GM10266 (cell line): ENCODE measurements around the gene SNX32.

Source experiments
- DNase-seq: peaks from one replicate; pipeline ENCODE4 v3.0.0; 2012; ENCODE audit errors: extremely low spot score
- TF ChIP-seq, protein P1 (sequence below): IDR thresholded peaks from 2 replicates; pipeline ENCODE4 v1.5.1; 2012; ENCODE audit warnings: mild to moderate bottlenecking, low read depth; ENCODE audit not compliant: control insufficient read depth, insufficient read depth; ENCODE audit errors: missing control alignments

The SNX32 gene

GRCh38 chr11:65868907-65869306, 35.1 kb downstream of the SNX32 start:
- TF ChIP-seq, protein P1, sequence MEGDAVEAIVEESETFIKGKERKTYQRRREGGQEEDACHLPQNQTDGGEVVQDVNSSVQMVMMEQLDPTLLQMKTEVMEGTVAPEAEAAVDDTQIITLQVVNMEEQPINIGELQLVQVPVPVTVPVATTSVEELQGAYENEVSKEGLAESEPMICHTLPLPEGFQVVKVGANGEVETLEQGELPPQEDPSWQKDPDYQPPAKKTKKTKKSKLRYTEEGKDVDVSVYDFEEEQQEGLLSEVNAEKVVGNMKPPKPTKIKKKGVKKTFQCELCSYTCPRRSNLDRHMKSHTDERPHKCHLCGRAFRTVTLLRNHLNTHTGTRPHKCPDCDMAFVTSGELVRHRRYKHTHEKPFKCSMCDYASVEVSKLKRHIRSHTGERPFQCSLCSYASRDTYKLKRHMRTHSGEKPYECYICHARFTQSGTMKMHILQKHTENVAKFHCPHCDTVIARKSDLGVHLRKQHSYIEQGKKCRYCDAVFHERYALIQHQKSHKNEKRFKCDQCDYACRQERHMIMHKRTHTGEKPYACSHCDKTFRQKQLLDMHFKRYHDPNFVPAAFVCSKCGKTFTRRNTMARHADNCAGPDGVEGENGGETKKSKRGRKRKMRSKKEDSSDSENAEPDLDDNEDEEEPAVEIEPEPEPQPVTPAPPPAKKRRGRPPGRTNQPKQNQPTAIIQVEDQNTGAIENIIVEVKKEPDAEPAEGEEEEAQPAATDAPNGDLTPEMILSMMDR, result no peak
- DNase-seq, result no peak

- TF ChIP-seq, protein P1, result no peak
- DNase-seq, result no peak
These were observed 36.0 kb downstream of the SNX32 start for GRCh38 chr11:65869643-65870306.

GRCh38 chr11:65870307-65870658, 36.5 kb downstream of the SNX32 start:
- TF ChIP-seq, protein P1, result no peak
- DNase-seq, result no peak

DNA sequence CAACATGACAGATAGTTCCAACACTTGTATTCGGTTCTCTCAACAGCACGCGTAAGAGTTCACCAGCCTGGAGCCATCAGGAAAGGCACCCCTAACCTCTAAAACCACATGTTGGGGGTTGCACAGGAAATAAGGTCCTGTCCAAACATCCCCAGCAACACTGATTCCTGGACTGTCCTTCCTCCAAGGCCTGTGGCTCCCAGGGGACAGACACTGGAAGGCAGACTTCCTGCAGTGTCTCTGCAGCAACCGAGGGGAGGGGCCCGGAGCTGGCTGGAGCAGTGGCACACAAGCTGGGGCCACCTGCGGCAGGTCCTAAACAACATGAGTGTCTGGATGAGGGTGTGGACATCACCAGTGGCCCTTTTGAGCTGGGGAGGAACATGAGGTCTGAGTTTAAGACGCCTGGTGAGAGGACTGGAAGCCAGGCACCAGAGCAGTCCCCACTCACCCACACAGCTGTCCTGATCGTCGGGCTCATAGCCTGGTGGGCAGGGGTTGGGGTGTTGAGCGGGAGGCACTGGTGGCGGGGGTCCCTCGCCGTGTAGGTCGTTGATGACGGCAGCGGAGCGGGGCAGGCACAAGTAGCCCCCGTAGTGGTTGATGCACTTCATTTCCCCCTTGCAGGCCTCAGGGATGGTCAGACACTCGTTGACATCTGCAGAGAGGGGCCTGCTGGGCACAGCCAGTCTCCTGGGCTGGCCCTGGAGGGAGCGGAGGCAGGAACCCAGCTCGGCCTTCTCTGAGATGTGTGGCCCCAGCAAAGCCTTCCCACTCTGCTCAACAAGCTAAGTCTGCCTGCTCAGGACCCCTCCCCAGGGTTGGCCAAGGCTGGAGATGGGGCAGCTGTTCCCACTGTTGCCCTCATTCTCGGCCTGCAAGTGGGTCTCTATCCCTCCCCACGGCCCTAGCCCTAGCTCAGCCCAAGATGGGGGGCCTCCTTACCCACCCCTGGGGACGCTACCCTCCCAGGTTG, 37.2 kb downstream of the SNX32 start:
- TF ChIP-seq, protein P1, result no peak
- DNase-seq, result no peak

DNA sequence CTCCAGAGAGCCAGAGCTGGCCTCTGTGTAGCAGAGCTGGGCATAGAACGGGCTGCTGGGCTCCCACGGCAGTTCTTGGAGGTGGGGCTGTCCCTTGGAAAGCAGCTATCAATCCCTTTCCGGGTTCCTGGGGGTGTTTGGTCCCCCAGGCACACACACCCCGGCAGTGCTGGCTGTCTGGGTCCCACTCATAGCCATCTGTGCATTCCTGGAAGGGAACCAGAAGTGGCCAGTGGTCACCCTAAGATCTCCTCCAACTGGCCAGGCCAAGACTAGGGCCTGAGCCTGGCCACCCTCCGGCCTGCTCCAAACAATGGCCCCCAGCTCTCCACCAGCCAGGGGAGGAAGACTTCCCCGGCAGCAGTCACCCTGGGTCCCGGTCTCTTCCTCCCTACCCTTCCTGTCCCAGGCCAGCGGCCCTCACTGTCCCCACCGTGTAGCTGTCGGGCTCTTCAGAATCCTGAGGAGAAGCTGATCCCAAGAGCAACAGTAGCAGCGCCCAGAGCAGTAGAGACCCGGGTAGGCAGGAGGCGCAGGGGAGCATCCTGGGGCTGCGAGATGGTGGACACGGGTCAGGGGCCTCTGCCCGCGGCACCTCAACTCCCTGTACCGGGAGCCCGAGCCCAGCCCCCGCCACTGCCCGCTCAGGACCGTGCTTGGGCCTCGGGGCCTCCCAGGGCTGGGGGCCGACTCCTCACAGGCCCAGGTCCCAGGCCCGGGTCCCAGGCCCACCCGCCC, 38.2 kb downstream of the SNX32 start:
- no peak for DNase-seq
- TF ChIP-seq, protein P1, result no peak

DNA sequence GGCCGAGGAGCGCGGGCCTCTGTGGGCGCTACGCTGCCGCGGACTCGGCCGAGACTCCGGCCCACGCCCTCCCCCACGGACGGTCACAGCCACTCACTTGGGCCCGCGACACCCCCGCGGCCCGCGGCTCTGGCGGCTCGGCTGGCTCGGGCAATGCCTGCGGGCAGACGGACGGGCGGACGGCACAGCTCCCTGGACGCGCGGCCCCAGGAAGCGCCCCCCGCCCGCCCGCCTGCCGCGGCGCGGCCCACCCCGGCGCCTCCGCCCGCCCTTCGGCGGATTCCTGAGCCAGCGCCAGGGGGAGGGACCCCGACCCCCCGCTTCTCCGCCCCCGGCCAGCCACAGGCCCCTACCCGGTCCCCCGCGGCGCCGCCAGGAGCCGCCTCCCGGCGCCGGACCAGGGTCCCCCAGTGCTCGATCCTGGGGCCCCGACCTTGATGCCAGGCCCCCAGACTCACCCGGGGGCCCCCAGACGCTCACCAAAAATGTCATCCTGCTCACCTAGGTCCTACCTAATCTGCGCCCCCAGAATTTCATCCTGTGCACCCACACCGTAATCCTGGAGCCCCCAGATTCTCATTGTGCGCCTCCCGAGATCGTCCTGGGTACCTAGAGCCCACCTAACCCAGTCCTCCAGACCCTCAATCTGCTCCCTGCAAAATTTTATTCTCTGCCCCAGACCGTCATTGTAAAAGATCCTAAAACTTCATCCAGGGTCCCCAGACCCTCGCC, 39.0 kb downstream of the SNX32 start, which contains the start of gene EFEMP2:
TSS of gene EFEMP2 (minus strand) at position 215 of the 732 bp plus-strand sequence. CDS start 446 bp downstream, outside the sequence.
- DNase-seq, result no peak
- TF ChIP-seq, protein P1, result no peak
